Stimulated activated CD4-positive, alpha-beta T cell treated with anti-CD3 and anti-CD28 coated beads, Interleukin-2, amount 100 ng/mL, for 4 hours (primary cell): ENCODE data around the gene DENND1A.

Experiments used
- DNase-seq: peaks from one replicate; pipeline ENCODE4 v3.0.0-alpha.2; 2020; ENCODE audit warnings: low read depth

DENND1A gene

DNA sequence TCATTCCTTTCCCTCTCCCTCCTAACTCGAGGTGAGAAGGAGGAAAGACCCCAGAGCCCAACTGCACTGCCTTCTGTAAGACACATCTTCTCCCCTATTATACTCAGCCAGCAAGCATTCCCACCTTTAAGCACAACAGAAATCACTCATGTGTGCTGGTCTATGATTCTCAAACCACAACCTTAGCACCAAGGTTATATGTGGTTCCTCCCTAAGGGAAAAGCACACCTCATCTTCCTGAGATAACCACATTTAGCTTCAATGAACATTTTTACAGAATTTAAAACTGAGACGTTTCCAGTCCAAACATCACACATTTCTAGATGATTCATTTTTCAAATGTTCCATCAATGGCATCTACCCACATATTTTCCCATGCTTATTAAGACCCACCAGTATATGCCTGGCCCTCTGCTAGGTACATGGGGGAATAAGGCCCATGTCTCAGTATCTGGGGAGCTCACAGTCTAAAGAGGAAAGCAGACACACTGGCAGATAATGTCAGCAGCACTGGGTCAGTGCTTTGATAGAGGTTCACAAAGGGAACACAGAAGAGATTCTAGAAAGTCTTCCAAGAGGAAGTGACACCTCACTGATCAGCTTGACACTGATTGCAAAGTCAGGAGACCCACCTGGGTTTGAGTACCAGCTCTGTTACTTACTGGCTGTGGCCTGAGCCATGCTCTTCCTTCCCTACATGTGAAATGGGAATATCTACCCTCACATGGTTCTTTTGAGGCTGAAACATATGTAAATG, 245.4 kb downstream of the DENND1A start:
- DNase-seq, result no peak

DNA sequence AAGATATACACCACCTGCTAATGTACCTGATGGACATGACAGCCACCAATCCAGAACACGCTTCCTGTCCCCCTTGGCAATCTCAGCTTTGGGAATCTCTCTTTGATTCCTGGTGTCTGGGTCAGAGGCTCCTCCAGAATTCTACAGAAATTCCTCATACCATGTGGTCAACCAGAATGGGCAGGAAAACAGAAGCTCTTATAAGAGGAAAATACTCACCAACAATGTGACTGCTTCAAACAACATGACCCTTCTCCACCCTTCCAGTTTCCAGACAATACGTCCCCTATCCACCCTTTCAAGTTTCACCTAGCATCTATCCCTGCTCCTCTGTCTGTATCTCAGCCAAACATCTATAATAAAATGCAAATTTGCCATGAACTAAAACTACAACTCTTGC, 247.2 kb downstream of the DENND1A start:
- no peak for DNase-seq

DNA sequence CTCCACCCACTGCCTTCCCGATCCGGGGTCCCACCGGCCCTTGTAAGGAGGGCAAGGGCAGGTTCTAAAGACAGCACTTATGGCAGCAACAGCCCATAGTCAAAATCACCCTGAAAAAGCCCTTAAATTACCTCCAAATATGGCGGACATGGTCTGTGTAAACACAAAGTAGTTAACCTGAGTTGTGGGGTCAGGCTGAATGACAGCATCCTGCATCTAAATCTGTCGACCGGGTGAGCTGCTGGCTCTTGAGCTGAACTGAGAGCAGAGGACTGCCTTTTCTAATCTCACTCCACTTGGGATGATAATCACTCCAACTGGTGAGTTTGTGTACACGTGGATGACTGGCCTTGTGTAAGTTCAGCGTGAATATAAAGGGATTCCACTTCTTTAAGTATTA, 249.6 kb downstream of the DENND1A start:
- no peak for DNase-seq

DNA sequence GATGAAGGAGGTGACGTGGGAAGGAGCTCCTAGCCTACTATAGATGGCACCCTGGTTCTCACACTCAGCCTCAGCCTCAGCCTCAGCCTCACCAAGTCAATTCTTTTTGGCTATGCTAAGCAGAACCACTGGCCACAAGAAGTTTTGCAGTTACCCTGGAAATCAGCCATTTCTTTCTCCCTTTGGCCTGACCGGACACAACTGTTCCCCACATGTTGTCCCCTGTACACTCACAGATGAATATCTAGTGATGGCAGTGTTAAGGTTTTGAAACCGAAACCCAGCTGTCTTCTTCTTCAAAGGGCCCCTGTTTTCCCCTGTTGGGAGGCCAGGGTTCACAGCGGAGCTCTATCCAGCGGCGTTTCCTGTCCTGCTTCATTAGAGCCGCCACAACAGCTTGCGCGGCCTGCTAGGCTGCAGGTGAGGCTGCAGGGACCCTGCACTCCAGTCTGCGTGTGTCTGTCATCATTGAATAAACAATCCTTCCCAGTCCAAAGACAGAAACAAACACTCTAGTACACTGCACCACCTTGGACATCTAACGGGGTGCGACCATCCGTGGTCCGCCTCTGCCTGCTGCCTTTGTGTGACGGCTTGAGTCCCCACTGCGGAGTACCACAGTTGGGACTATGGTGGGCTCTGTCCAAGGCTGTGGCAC, 250.5 kb downstream of the DENND1A start:
- no peak for DNase-seq

DNA sequence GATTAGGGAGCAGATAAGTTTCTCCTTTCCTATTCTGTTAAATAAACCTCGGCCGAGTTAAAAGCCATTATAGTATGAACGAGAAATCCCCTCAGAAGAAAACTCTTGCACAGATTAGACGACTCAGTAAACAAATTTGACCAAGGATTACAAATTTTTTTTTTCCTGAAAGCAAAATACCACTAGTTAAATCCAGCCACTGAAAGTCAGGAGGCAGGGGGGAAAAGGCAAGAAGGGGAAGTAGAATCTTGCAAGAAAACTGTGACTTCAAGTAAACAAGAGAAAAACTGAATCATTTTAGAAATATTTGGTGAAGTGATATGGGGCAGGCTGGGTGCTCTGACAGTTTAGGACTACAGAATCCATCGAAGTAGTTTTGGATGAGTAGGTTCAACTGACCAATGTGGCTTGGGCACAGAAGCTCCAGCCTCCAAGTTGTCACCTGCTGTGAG, 251.0 kb downstream of the DENND1A start:
- no peak for DNase-seq

DNA sequence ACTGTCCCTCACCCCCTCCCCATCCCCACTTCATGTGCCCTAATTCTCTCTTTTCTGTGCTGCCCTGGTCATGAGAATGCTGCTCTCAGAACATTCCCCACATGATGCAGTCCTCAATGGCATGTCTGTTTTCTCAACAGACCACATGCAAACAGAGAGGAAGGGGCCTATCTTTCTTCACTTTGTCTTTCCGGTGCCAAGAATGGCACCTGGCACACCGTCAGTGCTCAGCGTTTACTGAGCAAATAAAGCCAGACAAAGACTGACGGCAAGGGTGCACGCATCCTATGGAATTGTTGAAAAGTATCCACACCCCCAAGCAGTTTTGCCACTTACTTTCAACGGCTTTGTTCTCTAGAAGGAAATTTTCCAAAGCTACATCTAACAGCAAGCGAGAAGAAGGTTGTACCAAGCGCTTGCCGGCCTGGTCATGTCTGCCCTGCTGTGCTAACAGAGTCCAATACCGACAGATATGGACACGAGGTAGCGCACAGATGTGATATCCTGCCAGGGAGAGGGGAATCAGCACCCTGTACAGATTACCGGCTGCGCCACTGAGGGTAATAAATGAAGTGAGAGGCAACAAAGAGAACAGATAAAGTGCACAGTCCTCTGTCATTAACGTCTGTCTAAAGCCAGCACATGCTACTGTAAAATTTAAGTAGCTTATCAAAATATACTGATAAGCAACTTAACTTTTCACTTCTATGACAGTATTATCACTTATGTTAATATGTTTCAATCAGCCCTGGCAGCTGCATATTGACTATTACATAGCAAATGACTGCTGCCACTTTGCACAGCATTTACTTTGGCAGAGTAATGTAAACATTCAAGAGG, 251.7 kb downstream of the DENND1A start:
- DNase-seq, result no peak

DNA sequence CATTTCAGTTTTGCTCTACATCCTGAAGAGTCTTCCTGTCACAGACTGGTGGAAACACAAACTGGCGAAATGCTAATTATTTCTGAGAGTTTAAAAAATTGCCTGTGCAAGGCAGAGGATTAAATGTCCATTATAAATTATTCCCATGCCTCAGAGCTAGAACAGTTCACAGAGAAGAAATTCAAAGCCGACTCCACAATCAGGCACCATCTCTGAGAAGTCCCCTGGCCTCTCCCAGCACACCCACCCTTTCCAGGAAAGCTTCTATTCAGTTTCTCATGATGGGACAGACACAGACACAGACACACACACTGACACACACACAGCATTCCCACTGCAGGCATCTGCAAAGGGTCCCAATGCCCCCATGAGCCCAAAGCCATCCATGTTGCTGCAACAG, 253.1 kb downstream of the DENND1A start:
- no peak for DNase-seq

DNA sequence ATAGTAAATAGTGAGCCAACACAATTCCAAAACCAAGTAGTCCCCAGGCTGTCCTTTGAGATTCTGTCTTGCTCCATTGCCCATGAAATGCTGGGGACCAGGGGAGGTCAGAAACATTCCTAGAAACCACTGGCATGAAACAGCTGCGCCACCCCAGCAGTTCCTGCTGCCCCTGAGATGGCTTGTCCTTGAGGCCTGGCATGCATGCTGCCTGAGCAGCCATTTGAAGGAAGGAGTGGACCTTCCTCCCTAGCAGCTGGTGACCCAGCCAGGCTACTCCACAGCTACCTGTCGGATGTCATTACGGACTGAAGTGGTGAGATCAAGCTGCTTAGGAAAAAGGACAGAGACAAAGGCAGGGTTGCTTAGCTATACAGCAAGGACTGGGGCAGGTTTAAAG, 260.6 kb downstream of the DENND1A start:
- no peak for DNase-seq

DNA sequence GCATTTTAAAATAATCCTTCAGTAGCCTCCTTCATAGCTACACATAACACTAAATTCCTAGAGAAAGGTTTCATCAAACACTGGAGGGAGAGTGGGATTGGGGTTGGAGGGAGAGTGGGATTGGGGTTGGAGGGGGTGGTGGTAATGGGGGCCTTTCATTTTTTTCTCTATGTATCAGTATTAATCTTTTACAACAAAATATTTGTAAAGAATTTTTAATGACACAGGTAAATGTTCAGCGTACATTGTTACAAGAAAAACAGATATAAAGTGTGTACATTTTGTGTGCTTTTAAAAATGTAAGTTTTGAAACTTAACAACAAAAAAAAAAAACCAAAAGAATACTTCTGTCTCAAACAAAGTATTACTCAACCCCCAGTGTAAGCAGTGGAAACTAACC, 266.4 kb downstream of the DENND1A start:
- no peak for DNase-seq

DNA sequence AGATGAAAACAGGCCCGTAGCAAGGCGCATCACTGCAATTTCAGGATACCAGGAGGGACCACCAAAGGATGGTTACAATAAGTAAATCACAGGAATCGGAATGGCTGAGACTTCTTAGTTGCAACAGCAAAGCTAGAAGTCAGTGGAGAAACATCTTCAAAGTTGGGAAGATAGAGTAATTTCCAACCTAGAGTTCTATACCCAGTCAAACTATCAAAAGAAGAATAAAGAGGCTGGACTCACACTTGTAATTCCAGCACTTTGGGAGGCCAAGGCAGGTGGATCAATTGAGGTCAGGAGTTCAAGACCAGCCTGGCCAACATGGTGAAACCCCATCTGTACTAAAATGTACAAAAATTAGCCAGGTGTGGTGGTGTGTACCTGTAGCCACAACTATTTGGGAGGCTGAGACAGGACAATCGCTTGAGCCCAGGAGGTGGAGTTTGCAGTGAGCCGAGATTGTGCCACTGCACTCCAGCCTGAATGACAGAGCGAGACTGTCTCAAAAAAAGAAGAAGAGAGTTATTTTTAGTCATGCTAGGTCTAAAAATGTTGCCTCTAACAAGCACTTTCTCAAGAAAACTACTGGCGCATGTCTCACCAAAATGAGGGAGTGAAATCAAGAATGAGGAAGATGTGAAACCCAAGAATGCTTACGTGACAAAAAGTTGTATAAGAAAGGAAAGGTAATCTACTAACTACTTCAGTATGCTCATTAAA, 267.7 kb downstream of the DENND1A start:
- DNase-seq, result no peak

DNA sequence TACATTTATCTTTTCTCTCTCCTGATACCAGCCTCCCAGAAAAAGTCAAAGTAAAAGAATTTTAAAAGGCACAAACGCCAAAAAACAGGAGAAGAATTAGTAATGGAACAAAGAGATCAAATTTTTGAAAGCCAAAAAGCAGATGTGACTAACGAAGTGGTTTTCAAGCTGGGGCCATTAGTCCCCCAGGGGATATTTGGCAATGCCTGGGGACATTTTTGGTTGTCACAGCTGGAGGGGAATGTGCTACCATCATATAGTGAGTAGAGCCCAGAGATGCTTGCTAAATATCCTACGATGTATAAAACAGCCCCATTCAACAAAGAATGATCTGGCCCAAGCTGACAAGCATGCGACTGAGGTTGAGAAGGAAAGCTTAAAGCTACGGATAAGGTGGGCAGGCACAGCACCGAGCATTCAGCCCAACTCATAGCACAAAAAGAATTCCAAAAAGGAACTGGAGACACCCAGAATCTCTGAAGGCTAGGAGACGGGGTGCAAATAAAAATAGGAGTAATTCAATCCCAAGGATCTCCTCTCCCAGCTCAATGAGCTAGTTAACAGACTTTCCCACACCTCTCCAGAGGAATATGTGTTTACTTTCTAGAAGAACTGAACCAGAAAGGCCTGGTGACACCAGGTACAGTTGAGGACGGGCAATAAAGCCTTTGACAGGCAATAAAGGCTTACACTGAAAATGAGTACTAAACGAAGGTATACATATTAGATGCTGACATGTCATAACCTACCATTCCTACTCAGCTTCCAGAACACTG, 269.0 kb downstream of the DENND1A start:
- no peak for DNase-seq

DNA sequence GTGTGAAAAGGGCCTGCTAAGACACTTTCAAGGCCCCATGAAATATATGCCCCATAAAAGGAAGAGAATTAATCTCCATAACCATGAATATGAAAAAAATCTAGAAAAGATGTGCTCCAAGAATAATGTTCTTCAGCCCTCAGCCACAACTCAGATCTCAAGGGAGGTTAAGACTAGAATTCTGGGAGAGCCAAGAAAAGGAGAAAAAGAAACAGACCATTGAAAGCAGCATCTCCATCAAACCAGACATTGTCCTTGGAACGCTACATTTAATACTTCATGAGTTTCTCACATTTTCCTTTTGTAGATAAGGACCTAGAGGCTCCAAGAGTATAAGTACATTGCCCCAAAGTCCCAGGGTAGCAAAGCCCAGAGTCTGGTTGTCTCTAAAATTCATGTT, 270.6 kb downstream of the DENND1A start:
- DNase-seq, result no peak

DNA sequence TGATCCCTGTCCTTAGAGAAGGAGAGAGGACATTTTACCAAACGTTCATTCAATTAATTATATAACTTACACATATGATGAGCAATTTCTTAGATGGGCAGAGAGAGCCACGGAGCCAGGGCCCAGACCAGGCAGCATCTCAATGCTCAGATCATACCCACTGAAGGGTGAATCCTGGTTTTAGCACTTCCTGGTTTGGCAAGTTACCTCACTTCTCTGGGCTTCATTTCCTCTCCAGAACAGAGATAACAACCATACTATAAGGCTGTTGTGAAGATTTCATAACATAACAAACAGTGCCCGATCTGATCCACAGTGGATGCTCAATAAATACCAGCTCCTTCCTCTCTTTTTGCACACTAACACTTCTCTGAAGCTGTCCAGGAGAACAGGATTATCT, 271.1 kb downstream of the DENND1A start:
- DNase-seq, result no peak

DNA sequence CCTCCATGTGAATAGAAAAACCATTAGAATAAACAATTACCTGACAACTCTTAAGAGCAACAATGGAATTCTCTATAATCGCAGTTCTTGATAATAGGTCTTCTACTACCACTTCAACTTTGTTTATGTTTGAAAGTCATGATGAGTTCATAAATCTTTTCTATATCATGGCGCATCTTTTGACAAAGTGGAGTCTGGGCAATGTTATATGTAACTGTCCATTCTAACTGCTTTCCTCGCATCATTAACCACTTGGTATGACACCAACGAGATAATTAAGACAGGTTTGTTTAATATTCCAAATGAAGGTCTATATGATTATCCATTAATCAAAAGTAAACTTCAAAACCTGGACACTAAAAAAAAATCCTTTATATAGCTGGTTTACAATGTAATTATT, 272.0 kb downstream of the DENND1A start:
- no peak for DNase-seq

DNA sequence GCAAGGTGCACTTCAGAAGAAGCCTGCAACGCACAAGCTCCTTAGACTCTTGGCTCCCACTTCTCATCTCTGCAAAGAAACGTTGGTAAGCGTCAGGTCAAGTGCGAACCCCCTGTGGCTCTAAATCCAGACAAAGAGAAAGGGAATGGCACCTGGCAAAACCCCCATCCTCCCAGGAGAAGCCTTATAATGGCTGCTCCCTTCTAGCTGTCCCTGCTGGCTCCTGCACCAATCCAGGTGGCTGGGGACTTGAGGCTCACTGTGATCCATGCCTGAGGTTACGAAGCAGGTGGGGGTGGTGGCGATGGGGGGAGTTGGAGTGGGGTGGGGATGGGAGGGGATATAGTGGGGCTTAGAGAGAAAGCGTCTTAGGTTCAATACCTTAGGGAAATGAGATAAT, 272.8 kb downstream of the DENND1A start:
- no peak for DNase-seq

DNA sequence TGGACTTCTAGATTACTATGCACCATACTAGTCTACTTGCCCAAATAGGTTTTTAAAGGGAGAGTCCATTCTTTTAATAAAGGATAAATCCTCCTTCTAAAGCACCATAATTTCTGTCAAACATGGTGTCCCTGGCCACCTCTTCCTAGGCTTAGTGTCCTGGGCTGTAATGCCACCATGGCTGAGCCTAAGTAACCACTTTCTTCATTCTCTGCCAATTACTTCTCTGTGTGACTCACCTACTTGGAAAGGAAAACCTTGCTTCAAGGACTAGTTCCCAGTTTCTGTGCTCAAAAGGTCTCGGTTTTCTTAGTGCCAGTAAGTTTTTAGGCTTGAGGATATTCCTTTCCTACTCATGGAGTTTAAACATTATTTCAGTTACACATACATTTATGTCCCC, 273.4 kb downstream of the DENND1A start:
- DNase-seq, result no peak

DNA sequence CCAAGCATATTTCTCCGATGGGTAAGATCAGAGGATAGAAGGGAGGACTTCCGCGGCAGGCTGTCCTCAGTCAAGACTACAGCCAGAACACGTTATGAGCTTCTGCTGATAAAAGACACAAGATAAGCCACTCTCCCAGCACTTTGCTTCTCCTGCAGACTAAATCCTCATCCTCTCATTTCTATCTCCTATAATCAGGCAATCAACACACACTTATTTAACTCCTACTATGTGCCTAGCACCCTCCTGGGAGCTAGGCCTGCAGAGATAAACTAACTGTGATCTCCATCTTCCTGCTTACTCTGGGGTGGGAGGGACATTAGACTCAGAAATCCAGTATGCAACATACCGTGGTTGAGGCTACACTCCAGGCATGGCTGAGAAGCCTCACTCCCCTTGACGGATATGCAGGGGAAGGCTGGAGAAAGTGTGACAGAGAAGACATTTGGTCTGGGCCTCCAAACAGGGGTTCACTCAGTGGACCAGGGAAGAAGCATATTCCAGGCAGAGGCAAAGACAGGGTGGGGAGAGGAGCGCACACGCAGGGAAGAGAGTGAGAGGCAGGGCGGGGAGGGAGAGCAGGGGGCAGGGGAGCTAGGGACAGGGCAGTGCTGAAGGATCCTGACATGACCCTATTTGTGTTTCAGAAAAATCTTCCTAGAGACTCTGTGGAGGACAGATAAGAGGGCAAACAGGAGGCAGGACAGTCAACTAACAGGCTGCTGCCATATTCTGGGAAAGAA, 274.1 kb downstream of the DENND1A start:
- no peak for DNase-seq

DNA sequence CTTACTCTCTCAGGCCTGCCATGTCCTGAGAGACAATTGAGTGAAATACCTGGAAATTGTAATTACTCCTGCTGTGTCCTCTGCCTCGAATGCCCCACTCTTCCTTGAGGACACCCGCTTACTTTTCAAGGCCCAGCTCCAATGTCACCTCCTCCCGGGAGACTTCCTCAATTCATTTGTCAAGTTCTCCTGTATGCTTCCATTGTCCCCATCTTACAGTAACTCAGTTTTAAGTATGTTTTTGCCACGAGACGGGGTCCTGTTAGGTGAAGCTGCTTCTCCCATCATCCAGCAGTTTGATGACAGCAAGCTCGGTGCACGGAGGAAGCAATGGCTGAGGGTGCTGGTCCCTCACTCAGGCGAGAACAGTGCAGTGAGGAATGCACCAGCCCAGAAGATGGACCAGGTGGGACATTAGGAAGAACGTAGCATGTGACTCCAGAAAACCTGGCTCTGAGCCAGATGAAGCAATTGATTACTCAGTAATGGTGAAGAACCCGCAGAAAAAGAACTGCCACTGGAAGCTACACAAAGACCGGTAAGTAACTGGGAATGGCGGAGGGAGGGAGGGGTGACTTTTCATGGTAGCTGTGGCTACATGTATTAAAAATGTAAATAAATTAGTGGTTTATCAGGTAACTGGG, 274.8 kb downstream of the DENND1A start:
- no peak for DNase-seq

DNA sequence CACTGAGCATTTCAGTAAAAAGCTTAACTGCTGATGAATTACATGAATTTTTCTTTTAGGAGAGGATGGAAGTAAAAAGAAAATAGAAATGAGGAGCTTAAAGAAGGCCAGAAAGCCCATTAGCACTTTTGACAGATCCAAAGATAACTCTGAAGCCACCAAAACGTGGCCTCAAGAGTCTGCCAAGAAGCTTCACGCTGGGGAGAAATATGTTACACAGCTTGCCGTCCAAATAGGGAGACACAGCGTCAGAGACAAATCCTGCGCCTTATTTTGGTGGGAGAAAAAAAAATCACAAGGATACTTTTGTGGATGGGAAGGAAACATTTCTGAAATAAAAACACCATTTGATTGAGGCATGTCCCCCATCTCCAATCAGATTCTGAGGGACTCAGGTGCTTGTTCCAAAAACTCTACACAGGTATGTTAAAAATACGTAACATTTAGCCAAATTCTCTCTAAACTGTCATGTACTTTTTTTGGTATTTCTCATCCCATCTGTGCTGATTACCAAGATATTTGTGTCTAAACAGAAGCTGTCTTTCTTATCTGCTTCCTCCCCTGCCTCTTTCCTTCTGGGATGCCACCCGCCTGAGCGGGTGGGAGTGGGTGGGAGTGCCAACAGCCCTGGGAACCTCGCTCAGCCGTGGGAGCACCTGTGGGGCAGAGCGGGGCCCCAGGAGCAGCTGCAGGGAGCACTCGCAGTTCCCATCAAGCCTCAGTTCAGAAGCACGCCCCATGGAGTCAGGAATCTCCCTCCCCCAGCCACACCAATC, 275.5 kb downstream of the DENND1A start:
- DNase-seq, result no peak
